Nucleus accumbens (tissue), 56 donors: Measurements from ENCODE around the gene TMEM50A.
"Not testable (repeated sequence)": the region's sequence is repeated elsewhere in the genome, so short reads cannot be mapped to it uniquely, and the experiment has no call there.

Experiments
- DNase-seq, 56 donors: peaks; one replicate each; lab custom pipeline; 2025; lab: John Stamatoyannopoulos, UW

TMEM50A gene

DNA sequence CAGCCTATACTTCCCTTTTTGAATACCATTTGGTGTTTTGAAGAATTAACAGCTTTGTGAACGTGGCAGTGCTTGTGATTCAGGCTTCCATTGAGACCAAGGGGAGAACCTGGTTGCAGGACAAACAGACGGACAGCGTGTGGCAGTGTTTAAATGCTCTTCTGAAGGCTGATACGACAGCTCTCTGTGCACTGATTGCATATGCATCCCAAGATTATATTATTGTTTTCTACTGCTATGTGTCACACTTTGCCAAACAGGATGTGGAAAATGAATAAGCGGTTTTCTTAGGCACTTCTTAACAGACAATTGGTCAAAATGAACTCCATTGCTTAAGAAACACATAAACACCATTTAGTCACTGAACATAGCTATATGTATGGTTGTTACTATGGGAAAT is 8.2 kb upstream of the TMEM50A start:
- not testable (repeated sequence) for DNase-seq

DNA sequence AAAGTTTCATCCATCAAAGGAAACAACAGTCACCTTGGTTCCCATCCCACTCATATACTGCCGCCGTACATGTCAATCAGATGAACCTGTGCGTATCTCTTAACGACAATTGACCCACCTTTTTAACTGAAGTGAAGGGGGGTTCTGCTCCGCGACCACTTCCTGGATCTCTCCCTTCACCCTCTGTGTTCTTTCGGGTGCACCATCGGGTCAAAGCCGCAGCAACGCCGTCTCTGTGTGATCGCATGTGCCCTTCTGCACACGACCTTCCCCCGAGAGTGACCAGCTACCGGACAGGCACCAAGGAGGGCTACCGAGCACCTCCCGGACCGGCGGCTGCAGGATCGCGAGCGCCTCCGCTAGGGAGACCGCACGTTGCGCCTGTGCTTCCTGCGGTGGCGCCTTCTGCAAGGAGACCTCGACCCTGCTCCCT is 1.2 kb upstream of the TMEM50A start:
- peak in 1 of 56 donors; percentile 2 for DNase-seq

DNA sequence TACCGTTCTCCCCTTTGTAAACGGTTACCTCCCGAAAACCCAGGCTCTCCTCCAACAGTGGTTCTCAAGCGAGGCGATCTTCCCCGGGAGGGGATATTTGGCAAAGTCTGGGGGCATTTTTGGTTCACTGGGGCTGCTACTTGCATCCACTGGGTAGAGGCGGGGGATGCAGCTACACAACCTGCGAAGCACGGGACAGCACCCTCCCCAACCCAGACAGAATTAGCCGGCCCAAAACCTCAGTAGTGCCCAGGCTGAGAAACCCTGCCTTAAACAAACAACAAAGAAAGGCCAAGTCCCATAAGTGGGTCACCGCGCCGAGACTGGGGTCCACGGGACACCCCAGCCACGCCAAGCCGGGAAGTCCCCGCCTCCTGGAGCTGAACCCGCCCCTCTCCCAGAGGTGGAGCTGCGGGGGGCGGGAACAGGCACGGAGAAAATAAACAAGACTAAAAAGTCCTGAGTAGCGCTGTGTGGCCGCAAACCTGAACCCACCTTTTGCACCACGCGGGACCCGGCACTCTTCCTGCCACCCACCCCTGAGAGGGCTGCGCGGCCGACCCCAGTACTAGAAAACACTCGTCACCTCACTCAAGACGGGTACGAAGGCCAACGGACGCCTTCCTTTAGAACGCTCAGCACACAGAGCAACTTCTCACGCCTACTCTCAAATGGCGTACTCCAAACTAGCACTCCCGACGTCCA is 499 bp upstream of the TMEM50A start:
- DNase-seq, result not testable (repeated sequence)

DNA sequence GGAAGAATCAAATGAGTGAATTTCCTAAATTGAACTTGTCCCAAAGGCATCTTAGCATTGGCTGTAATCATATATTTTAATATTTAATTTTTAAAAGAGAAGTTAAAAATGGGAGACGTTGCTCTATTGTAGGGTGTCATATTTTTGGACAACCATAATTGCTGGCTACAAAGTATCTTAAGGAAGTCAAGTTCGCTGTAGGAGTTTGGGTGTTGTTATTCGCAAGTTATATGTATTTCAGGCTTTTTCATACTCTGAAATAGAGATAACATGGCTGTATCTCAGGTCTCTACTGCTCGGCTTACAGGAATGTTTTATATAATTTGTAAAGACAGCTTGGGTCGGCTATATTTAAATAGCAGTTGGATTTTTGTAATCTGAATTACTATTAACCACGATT is 852 bp downstream of the TMEM50A start:
- no peak for DNase-seq

DNA sequence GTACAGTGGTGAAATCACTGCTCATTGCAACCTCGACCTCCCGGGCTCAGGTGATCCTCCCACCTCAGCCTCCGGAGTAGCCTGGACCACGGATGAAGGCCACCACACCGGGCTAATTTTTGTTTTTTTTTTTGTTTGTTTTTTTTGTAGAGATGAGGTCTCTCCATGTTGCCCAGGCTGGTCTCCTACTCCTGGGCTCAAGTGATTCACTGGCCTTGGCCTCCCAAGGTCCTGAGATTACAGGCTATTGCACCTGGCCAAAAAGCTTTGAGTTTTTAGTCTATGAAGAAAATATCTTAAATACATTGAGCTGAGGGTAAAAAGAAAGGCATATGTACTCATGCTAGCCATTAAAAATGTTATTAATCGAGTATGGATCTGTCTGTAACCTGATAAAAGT is 3.6 kb downstream of the TMEM50A start:
- DNase-seq, result no peak

DNA sequence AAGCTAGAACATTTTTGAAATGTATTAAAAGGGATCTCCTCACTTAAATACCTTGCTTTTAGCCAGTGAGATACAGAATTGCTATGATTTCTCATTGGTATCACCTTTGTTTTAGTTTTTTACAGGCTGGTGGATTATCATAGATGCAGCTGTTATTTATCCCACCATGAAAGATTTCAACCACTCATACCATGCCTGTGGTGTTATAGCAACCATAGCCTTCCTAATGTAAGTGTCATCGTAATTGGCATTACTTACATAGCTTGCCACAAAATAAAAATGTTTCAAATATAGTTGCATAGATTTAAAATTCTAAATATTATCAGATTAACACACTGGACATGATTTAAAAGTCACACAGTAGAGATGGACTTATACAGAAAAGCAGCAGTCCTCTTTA is 4.7 kb downstream of the TMEM50A start:
- no peak for DNase-seq

DNA sequence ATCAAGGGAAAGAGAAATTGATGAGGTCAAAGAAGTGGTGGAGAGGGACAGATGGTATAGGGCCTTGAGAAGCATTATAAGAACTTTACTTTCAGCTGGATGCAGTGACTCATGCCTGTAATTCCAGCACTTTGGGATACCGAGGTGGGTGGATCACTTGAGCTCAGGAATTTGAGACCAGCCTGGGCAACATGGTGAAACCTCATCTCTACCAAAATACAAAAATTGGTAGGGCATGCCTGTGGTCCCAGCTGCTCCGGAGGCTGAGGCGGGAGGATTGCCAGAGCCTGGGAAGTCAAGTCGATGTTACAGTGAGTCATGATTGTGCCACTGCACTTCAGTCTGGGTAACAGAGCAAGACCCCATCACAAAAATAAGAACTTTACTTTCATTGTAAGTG is 5.7 kb downstream of the TMEM50A start:
- no peak for DNase-seq

DNA sequence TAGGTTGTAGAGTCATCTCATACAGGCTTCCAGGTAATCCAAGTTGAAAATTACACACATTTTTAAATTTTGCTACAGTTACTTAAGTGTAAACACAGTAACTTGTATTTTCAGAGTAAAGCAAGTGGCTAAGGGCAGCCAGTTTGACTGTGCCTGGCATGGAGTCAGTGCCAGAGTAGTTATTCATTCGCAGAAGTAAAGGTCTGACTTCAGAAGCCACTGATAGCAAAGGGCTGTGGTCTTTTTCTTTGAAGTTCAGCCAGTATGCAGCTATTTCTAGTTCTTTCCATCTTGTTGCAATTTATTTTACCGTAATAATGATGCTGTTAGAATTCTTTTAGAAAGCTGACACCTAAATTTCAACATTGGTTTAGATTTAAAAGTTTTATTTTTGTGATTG is 9.4 kb downstream of the TMEM50A start:
- no peak for DNase-seq

DNA sequence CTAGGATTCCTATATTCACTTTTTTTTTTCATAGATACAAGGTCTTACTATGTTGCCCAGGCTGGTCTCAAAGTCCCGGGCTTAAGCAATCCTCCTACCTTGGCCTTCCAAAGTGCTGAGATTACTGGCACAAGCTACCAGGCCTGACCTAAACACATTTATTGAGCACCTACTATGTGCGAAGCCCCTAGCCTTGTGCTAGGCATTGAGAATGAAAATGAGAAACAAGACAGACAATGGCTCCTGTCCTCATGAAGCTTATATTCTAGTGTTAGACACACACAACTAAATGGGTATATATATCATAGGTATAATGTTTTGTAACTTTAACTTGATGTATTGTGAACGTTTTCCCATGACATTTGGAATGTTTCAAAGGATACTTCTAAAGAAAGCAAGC is 11.5 kb downstream of the TMEM50A start:
- DNase-seq, result no peak

DNA sequence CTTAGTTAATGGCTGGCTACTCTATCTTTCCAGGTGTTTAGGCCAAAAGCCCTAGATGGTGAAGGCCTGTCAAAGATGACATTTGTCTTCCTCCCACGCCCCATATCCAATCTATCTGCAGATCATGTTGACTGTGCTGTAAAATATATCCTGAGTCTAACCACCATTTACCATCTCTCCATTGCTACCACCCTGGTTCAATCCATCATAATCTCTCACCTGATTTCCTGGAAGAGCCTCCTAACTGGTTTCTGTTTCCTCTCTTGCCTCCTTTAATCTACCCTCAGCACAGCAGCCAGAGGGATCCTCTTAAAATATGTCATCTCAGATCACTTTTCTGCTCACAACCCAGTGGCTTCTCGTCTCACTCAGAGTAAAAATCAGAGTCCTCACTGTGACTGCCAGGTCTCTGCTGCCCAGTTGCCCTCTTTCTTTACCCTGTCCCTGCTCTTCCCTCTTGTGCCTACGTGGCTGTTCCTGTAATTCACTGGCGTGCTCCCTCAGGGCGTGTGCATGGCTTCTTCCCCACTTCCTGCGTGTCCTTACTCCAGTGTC is 17.8 kb downstream of the TMEM50A start:
- DNase-seq, result no peak

DNA sequence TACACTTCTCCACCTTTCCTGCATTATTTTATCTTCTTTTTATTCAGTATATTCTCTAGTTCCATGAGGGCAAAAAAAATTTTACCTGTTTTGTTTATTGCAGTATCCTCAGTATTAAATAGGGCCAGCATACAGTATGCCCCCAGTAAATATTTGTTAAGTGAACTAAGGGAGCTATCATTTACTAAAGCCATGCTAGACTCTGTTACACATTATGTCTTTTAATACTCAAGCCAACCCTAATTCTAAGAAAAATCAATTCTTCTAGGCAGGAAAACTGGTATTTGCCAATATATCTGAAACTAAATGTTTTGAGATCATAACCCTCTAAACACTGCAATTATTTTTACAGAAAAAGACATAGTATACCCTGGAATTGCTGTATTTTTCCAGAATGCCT is 18.3 kb downstream of the TMEM50A start:
- no peak for DNase-seq

DNA sequence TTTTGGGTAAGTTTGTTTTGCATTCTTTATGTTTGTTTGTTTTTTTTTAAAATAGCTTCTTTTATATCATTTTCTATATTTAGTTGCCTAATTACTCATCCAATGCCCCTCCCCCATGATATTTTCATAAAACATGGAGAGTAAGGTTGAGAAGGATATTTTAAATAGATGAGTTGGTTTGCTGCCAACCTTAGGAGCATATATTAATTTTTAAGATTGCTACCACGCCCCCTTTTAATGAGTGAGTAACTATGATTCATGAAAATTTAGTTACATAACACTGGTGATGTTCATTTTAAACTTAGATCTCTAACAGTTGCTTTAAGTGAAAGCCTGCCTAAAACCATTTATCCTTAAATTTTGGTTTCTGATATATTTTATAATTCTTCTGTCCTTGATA is 18.7 kb downstream of the TMEM50A start:
- no peak for DNase-seq

DNA sequence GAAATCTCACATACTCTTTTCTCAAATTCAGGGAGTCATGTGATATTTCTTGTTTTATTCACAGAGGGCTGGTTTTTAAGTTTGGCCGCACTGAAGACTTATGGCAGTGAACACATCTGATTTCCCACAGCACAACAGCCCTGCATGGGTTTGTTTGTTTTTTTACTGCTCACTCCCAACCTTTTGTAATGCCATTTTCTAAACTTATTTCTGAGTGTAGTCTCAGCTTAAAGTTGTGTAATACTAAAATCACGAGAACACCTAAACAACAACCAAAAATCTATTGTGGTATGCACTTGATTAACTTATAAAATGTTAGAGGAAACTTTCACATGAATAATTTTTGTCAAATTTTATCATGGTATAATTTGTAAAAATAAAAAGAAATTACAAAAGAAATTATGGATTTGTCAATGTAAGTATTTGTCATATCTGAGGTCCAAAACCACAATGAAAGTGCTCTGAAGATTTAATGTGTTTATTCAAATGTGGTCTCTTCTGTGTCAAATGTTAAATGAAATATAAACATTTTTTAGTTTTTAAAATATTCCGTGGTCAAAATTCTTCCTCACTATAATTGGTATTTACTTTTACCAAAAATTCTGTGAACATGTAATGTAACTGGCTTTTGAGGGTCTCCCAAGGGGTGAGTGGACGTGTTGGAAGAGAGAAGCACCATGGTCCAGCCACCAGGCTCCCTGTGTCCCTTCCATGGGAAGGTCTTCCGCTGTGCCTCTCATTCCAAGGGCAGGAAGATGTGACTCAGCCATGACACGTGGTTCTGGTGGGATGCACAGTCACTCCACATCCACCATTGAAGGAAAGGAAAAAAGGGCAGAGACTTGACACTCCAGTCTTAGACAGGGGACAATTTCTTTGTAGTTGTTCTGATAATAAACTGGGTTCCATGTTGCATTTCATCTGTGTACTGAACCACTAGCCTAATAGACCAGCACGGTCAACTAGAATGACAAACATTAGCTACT is 22.8 kb downstream of the TMEM50A start:
- DNase-seq, result no peak

DNA sequence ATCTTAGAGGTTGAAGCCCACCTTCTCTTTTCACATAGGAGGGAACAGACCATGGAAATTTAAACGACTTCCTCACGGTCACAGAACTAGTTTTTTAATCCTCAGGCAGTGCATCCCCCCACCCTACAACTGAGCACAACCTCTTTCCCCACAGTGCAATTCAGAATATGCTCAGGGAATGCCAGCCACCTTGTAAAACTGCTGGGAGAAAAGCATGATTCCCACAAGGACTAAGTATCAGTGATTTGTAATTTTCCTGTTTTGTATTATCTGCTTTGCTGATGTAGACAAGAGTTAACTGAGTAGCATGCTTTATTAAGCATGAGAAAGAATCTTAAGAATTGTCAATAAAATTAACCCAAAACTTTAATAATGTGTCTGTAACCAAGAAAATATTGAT is 23.8 kb downstream of the TMEM50A start:
- DNase-seq, result no peak

DNA sequence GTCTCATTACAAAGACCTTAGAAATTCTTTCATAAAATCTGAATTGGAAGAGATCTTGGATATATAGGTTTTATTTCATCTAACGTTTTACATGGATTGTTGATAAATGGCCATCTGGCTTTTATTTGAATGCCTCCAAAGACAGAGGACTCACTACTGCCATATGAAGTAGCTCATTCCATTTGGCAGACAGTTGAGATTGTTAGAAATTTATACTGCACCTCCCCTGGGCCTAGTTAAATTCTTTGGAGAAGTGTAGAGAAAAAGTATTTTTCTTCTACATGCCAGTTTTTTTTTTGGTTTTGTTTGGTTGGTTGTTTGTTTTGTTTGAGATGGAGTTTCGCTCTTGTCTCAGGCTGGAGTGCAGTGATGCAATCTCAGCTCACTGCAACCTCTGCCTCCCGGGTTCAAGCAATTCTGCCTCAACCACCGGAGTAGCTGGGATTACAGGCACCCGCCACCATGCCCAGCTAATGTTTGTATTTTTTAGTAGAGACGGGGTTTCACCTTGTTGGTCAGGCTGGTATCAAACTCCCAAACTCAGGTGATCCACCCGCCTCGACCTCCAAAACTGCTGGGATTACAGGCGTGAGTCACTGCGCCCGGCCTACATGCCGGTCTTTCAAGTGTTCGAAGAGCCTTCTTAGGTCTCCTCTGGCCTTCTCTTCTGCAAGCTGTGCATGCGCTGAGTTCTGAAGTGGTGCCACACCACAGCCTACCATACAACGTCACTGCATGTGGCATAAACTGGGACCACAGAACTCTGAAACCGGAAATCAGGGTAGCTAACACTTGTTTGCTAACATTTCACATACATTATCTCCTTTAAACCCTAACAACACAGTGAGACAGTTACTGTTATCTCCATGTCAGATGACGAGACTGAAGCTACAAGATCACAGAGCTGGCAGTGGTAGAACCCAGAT is 24.8 kb downstream of the TMEM50A start:
- not testable (repeated sequence) for DNase-seq

DNA sequence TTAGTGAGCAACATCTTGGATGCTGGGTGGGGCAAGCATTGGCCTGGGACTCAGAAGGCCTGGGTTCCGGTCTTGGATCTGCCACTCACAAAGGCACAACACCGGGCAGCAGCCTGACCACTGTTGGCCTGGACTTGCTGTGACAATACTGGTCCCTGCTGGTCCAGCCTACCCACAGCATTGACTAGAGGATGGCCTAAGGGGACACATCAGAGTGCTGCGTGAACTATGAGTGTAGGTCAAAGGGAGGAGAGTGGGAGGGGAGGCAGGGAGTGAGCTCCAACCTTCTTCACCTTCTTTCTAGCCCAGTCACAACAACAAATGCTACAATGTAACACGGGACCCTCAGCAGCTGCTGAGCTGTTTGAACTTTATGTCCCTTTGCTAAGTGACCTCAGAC is 31.1 kb downstream of the TMEM50A start:
- DNase-seq, result no peak

DNA sequence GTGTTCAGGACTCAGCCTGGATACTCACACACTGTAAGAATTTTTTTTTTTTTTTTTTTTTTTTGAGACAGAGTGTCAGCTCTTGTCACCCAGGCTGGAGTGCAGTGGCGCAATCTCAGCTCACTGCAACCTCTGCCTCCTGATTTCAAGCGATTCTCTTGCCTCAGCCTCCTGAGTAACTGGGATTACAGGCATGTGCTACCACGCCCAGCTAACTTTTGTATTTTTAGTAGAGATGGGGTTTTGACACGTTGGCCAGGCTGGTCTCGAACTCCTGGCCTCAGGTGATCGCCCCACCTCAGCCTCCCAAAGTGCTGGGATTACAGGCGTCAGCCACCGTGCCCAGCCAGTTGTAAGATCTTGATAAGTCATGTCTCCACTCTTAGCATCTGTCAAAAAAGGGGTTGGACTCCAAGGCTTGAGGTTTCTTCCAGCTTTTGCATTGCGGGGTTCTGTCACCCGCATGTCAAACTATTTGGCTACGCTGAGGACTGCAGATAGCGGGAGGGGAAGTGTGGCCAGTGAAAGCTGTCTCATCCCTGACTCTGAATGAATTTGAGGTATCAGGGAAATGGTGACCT is 31.6 kb downstream of the TMEM50A start:
- not testable (repeated sequence) for DNase-seq

DNA sequence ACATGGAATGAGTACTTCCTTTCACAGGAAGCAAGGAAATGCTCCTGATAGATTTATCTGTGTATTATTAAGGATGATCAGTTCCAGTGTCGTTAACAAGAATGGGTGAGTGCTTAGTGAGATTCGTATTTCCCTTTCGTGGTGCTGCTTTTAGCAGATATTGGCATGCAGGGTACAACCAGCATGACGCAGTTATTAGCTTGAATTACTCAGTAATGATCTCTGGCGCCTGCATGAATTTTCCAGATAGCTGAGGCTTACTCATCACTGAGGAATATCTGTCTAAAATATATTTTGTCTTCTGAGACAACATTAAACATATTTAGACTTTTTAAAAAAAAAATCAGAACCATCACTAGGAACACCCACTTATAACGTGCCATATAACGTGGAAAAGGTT is 33.6 kb downstream of the TMEM50A start:
- peak in 18 of 56 donors; percentile 1 to 58 (median 12) for DNase-seq

DNA sequence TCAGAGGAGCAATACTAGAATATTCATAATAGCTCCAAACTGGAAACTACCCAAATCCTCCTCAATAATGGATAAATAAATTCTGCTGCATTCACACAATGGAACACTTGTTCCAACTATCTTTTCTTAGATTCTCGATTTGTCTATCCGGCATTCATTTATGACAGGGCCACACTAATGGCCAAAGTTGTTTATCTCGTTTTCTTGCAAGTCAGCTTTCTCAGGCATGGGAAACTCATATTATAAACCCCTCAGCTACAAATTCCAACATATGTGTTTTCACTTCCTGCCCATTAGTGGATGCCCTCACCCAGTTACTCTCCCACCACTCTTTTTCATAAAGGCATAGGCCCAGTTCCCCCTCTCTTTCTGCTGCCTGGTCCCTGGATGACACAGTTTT is 40.2 kb downstream of the TMEM50A start:
- DNase-seq, result not testable (repeated sequence)

DNA sequence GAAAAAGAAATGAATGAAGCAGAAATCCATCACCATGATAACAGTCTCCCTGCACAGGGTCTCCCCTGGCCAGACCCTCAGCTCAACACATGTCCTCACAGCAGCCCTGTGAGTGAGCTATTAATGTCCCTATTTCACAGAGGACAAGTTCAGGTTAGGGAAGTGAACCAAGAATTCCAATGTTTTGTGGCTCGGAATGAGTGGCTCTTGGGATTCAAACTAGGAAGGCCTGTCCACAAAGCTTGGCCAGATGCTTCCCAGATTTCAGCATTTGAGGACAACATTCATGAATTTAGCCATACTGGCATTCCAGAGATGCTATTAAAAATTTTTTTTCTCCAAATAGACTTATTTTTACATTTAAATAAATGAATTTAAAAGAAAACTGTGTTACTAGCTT is 44.4 kb downstream of the TMEM50A start:
- not testable (repeated sequence) for DNase-seq
